NB4 (cell line): ENCODE results near the gene PCDHGA1.
"Not testable (repeated sequence)": the region's sequence is repeated elsewhere in the genome, so short reads cannot be mapped to it uniquely, and the experiment has no call there.

Experiments used
- DNase-seq: peaks from one replicate; pipeline ENCODE4 v3.0.0; 2010; ENCODE audit warnings: low read depth
- H3K4me3 ChIP-seq: one replicate; pipeline ENCODE4 v1.5.1; 2011; ENCODE audit warnings: mild to moderate bottlenecking, low read depth, low read length, moderate library complexity
- MYC ChIP-seq: IDR thresholded peaks from 2 replicates; pipeline ENCODE4 v1.6.1; 2011; ENCODE audit warnings: low read depth, low read length
- POLR2A ChIP-seq: IDR thresholded peaks from 2 replicates; pipeline ENCODE4 v1.6.1; 2011; ENCODE audit warnings: mild to moderate bottlenecking; ENCODE audit not compliant: insufficient read length; ENCODE audit errors: extremely low read depth
- TF ChIP-seq, protein P1 (sequence below): IDR thresholded peaks from one replicate; pipeline ENCODE4 v1.5.1; 2012; ENCODE audit warnings: low read depth, low read length
- TF ChIP-seq, protein P2 (sequence below): IDR thresholded peaks from 2 replicates; pipeline ENCODE4 v1.6.1; 2011; ENCODE audit warnings: low read depth, low read length

Gene PCDHGA1

DNA sequence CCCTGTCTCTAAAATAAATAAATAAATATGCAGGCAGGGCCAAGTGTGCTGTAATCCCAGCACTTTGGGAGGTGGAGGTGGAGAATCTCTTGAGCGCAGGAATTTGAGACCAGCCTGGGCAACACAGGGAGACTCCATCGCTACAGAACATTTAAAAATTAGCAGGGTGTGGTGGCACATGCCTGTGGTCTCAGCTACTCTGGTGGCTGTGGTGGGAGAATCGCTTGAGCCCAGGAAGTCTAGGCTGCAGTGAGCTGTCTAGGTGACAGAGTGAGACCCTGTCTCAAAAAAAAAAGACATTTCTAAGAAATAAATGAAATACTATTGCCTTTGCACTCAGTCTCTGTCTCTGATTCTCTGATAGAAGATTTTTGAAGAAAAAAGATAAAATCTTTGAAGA, 81.3 kb downstream of the PCDHGA1 start:
- DNase-seq = no peak
- TF ChIP-seq MYC (no peak), POLR2A (no peak)
- TF ChIP-seq, protein P1, sequence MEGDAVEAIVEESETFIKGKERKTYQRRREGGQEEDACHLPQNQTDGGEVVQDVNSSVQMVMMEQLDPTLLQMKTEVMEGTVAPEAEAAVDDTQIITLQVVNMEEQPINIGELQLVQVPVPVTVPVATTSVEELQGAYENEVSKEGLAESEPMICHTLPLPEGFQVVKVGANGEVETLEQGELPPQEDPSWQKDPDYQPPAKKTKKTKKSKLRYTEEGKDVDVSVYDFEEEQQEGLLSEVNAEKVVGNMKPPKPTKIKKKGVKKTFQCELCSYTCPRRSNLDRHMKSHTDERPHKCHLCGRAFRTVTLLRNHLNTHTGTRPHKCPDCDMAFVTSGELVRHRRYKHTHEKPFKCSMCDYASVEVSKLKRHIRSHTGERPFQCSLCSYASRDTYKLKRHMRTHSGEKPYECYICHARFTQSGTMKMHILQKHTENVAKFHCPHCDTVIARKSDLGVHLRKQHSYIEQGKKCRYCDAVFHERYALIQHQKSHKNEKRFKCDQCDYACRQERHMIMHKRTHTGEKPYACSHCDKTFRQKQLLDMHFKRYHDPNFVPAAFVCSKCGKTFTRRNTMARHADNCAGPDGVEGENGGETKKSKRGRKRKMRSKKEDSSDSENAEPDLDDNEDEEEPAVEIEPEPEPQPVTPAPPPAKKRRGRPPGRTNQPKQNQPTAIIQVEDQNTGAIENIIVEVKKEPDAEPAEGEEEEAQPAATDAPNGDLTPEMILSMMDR = no peak
- TF ChIP-seq, protein P2, sequence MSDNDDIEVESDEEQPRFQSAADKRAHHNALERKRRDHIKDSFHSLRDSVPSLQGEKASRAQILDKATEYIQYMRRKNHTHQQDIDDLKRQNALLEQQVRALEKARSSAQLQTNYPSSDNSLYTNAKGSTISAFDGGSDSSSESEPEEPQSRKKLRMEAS = no peak
- no peak overlapping the region for H3K4me3 ChIP-seq

DNA sequence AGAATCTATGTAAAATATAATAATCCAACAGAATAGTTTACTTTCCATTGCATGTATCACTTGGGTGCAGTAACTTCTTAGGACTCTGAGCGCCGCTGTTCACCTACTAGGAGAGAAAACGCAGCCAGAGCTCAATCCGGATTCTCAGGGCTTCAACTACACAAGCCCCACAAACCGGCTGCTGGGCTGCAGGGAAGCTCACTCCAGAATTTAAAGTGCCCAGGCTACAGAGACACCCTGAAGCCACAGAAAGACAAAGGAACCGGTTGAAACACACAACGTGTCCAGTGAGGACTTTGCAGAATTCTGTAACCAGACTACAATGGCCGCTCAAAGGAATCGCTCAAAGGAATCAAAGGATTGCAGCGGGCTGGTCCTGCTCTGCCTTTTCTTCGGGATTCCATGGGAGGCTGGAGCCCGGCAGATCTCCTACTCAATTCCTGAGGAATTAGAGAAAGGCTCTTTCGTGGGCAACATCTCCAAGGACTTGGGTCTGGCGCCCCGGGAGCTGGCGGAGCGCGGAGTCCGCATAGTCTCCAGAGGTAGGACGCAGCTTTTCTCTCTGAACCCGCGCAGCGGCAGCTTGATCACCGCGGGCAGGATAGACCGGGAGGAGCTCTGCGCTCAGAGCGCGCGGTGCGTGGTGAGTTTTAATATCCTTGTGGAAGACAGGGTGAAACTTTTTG, 82.7 kb downstream of the PCDHGA1 start, which contains the start of gene PCDHGA10:
Gene PCDHGA10 (plus strand): TSS at position 134 of the 686 bp plus-strand sequence. CDS start 189 bp downstream, at position 323.
- peak within 1 kb of the TSS; percentile 64 for H3K4me3 ChIP-seq
- peak; percentile 82 for DNase-seq
- no peak for TF ChIP-seq POLR2A
- TF ChIP-seq, protein P1 = peak; percentile 85

DNA sequence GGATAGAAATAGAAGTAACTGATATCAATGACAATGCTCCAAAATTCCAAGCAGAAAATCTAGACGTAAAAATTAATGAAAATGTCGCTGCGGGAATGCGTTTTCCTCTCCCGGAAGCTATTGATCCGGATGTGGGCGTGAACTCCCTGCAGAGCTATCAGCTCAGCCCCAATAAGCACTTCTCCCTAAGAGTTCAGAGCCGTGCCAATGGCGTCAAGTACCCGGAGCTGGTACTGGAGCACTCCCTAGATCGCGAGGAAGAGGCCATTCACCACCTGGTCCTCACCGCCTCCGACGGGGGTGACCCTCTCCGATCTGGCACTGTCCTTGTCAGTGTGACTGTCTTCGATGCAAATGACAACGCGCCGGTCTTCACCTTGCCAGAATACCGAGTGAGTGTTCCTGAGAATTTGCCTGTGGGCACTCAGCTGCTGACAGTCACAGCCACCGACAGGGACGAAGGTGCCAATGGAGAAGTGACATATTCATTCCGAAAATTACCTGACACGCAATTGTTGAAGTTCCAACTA, 83.3 kb downstream of the PCDHGA1 start:
- peak overlapping the region; percentile 64 for H3K4me3 ChIP-seq
- TF ChIP-seq, protein P1 = no peak
- TF ChIP-seq, protein P2 = no peak
- TF ChIP-seq MYC (no peak), POLR2A (no peak)
- DNase-seq = no peak

DNA sequence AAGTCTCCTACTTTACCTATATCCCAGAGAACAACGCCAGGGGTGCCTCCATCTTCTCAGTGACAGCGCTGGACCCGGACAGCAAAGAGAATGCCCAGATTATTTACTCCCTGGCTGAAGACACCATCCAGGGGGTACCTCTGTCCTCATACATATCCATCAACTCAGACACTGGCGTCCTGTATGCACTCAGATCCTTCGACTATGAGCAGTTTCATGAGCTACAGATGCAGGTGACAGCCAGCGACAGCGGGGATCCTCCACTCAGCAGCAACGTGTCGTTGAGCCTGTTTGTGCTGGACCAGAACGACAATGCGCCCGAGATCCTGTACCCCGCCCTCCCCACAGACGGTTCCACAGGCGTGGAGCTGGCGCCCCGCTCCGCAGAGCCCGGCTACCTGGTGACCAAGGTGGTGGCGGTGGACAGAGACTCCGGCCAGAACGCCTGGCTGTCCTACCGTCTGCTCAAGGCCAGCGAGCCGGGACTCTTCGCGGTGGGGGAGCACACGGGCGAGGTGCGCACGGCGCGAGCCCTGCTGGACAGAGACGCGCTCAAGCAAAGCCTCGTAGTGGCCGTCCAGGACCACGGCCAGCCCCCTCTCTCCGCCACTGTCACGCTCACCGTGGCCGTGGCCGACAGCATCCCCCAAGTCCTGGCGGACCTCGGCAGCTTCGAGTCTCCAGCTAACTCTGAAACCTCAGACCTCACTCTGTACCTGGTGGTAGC, 84.4 kb downstream of the PCDHGA1 start:
- DNase-seq, H3K4me3 ChIP-seq: not testable (repeated sequence)

DNA sequence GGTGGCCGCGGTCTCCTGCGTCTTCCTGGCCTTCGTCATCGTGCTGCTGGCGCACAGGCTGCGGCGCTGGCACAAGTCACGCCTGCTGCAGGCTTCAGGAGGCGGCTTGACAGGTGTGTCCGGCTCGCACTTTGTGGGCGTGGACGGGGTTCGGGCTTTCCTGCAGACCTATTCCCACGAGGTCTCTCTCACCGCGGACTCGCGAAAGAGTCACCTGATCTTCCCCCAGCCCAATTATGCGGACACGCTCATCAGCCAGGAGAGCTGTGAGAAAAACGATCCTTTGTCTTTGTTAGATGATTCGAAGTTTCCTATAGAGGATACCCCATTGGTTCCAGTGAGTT, 84.9 kb downstream of the PCDHGA1 start:
- DNase-seq, H3K4me3 ChIP-seq: not testable (repeated sequence)

DNA sequence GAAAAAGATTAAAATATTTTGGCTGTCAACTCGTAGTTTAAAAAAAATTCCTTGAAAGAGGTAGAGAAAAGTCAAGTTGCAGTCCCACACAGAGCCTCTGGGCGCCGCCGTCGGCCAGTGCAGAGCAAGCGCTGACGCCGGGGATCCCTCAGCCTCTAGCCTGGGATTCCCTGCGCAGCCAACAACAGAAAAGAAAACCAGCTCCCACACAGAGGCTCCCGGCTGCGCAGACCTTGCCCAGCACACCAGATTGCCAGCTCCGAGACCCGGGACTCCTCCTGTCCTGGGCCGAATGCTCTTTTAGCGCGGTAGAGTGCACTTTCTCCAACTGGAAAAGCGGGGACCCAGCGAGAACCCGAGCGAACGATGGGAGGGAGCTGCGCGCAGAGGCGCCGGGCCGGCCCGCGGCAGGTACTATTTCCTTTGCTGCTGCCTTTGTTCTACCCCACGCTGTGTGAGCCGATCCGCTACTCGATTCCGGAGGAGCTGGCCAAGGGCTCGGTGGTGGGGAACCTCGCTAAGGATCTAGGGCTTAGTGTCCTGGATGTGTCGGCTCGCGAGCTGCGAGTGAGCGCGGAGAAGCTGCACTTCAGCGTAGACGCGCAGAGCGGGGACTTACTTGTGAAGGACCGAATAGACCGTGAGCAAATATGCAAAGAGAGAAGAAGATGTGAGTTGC, 87.3 kb downstream of the PCDHGA1 start, which contains the start of gene PCDHGB7:
Gene PCDHGB7 (plus strand): TSS at position 184 of the 679 bp plus-strand sequence. CDS start 183 bp downstream, at position 367.
- TF ChIP-seq, protein P1 = peak; percentile 82
- H3K4me3 ChIP-seq = peak within 1 kb of the TSS; percentile 11
- peak; percentile 81 for DNase-seq
